NOMO-1 treated with DMSO at 0.1 percent for 48 hours (cell line): ENCODE results near the gene TBCB.
"Not testable (repeated sequence)": the region's sequence is repeated elsewhere in the genome, so short reads cannot be mapped to it uniquely, and the experiment has no call there.

Experiments
- DNase-seq: peaks from one replicate; lab custom pipeline; 2025; ENCODE audit not compliant: unreplicated experiment; lab: John Stamatoyannopoulos, UW

TBCB gene

DNA sequence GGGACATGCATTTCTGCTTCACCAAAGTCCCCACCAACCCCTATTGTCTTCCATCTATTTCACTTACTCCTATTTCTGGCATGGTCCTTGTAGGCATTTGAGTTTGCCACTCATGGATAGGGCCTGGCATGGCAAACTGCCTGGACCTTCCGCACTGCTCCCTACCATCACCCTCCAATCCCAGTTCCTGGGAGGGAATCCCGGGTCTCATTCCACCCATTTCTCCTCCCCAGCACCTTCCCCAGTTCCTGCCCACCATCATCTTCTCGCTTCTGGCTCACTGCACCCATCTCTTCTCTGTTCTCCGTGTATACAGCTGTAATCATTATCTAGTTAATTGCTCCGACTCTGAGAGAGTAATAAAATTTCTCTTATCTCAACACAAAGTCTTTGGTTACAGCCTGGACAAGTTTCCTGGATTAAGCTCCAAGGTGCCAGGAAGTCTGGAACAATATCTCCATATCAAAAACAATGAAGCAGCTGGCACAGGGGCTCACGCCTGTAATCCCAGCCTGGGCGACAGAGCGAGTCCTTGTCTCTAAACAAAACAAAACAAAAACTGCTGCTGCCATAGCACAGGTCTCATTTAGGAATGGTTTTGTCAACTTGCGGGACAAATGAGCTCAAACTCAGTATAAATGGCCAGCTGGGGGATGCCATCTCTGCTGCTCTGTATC, 54.0 kb downstream of the TBCB start:
- no peak for DNase-seq

- DNase-seq, result no peak
Measured at GRCh38 chr19:36172852-36173251, 57.6 kb downstream of the TBCB start.

- DNase-seq, result not testable (repeated sequence)
Measured at GRCh38 chr19:36173846-36174245, 58.6 kb downstream of the TBCB start.
